H1 (cell line): ENCODE results near the gene NDUFS7. TPM values are rescaled to one million over a fixed set of nuclear protein-coding genes. Genes with fewer than 3 reads are reported as not detected.

ENCODE experiments used
- CTCF ChIA-PET: fragments of 300-600 bp; sonication (Branson Sonifier 250); formaldehyde crosslinking; loops from one replicate; lab custom pipeline; 2021; ENCODE audit not compliant: partially characterized antibody; lab: Charles Lee
- POLR2A ChIA-PET: fragments of 300-600 bp; sonication (Branson Sonifier 250); formaldehyde crosslinking; loops from one replicate; lab custom pipeline; 2021; ENCODE audit warnings: inconsistent platforms; ENCODE audit not compliant: partially characterized antibody; lab: Charles Lee
- DNase-seq, 2 experiments: peaks; one replicate each; pipeline versions ENCODE4 v3.0.0 to v3.0.0-alpha.2; 2010 to 2022; ENCODE audit warnings: low spot score in 2 of 2, low read depth in 1 of 2, mixed read lengths in 1 of 2
- FAIRE-seq: peaks from 2 replicates; lab custom pipeline; 2011; peaks lifted over from hg19 to GRCh38; lab: Jason Lieb, UNC
- H2AFZ ChIP-seq: 2 replicates; pipeline ENCODE4 v1.8.1; 2012; ENCODE audit warnings: low read length, inconsistent platforms
- H2AK5ac ChIP-seq: 2 replicates; pipeline ENCODE4 v1.6.1; 2013; ENCODE audit warnings: low read depth, low read length
- H2BK120ac ChIP-seq: replicated peaks from 2 replicates; pipeline ENCODE3; 2013; ENCODE audit warnings: low read depth, low read length, inconsistent platforms
- H2BK12ac ChIP-seq: 2 replicates; pipeline ENCODE4 v1.6.1; 2013; ENCODE audit warnings: low read depth, low read length
- H2BK15ac ChIP-seq: 2 replicates; pipeline ENCODE4 v1.6.1; 2013; ENCODE audit warnings: low read length
- H2BK20ac ChIP-seq: 2 replicates; pipeline ENCODE4 v1.6.1; 2013; ENCODE audit warnings: low read length
- H2BK5ac ChIP-seq: 2 replicates; pipeline ENCODE4 v1.6.1; 2013; ENCODE audit warnings: low read depth, low read length
- H3K14ac ChIP-seq: 2 replicates; pipeline ENCODE4 v1.6.1; 2013; ENCODE audit warnings: inconsistent platforms; ENCODE audit not compliant: insufficient read length
- H3K18ac ChIP-seq: 2 replicates; pipeline ENCODE4 v1.6.1; 2013; ENCODE audit warnings: low read length; ENCODE audit errors: extremely low read depth
- H3K23ac ChIP-seq: 2 replicates; pipeline ENCODE4 v1.6.1; 2013; ENCODE audit warnings: inconsistent platforms; ENCODE audit not compliant: insufficient read length
- H3K23me2 ChIP-seq: 2 replicates; pipeline ENCODE4 v1.6.1; 2013; ENCODE audit warnings: low read depth, low read length
- H3K27ac ChIP-seq: 2 replicates; pipeline ENCODE4 v1.6.1; 2011; ENCODE audit warnings: low read depth, low read length, inconsistent platforms
- H3K27me3 ChIP-seq, 4 experiments: replicated peaks in 1 of 4; 1 replicate in 1 of 4; 2 replicates in 3 of 4; pipeline versions ENCODE4 v1.6.1 to v1.8.1; 2011 to 2013; ENCODE audit warnings: low read length in 3 of 4, mild to moderate bottlenecking in 3 of 4, inconsistent platforms in 2 of 4, mixed read lengths in 2 of 4, moderate library complexity in 1 of 4; ENCODE audit not compliant: control insufficient read depth in 3 of 4, insufficient read depth in 3 of 4; ENCODE audit errors: extremely low read depth in 1 of 4
- H3K36me3 ChIP-seq, 4 experiments: 2 replicates each; pipeline versions ENCODE4 v1.6.1 to v1.8.1; 2011 to 2013; ENCODE audit warnings: mild to moderate bottlenecking in 4 of 4, low read length in 3 of 4, moderate library complexity in 2 of 4, control low read depth in 1 of 4, inconsistent platforms in 1 of 4; ENCODE audit not compliant: insufficient read depth in 4 of 4, control insufficient read depth in 2 of 4
- H3K4ac ChIP-seq: replicated peaks from 2 replicates; pipeline ENCODE3; 2013; ENCODE audit warnings: low read length, low read depth, mixed read lengths, inconsistent platforms; ENCODE audit not compliant: insufficient read length
- H3K4me1 ChIP-seq, 4 experiments: replicated peaks in 1 of 4; 1 replicate in 1 of 4; 2 replicates in 3 of 4; pipeline versions ENCODE4 v1.6.1 to v1.8.1; 2011 to 2013; ENCODE audit warnings: low read length in 3 of 4, inconsistent platforms in 2 of 4, mixed read lengths in 1 of 4; ENCODE audit not compliant: insufficient read depth in 4 of 4, control insufficient read depth in 3 of 4
- H3K4me2 ChIP-seq, 2 experiments: 2 replicates each; pipeline versions ENCODE4 v1.6.1 to v1.8.1; 2011 to 2013; ENCODE audit warnings: low read depth in 2 of 2, low read length in 2 of 2, control low read depth in 1 of 2, inconsistent platforms in 1 of 2, mild to moderate bottlenecking in 1 of 2; ENCODE audit not compliant: insufficient read depth in 1 of 2
- H3K4me3 ChIP-seq, 4 experiments: fragments of 200-600, 300-600 bp in 1 of 4; sonication (generic), shearing (Covaris generic), sonication (Bioruptor Twin) in 1 of 4; 2 replicates each; pipeline versions ENCODE4 v1.5.1 to v1.8.1; 2011 to 2016; ENCODE audit warnings: low read length in 4 of 4, low read depth in 3 of 4, control low read depth in 2 of 4, inconsistent platforms in 2 of 4, mild to moderate bottlenecking in 2 of 4, mixed read lengths in 1 of 4, moderate library complexity in 1 of 4; ENCODE audit not compliant: insufficient read depth in 2 of 4; ENCODE audit errors: extremely low read depth in 1 of 4
- H3K56ac ChIP-seq: replicated peaks from 2 replicates; pipeline ENCODE3; 2013; ENCODE audit warnings: low read depth, mild to moderate bottlenecking, mixed read lengths, low read length, inconsistent platforms; ENCODE audit not compliant: insufficient read length
- H3K79me1 ChIP-seq: 2 replicates; pipeline ENCODE4 v1.6.1; 2013; ENCODE audit warnings: low read depth, low read length, control low read depth
- H3K79me2 ChIP-seq, 2 experiments: 2 replicates each; pipeline versions ENCODE4 v1.6.1 to v1.8.1; 2012 to 2013; ENCODE audit warnings: low read length in 2 of 2, mild to moderate bottlenecking in 2 of 2, inconsistent platforms in 1 of 2; ENCODE audit not compliant: insufficient read depth in 2 of 2, control insufficient read depth in 1 of 2
- H3K9ac ChIP-seq, 4 experiments: replicated peaks in 1 of 4; 1 replicate in 1 of 4; 2 replicates in 3 of 4; pipeline versions ENCODE4 v1.6.1 to v1.8.1; 2011 to 2013; ENCODE audit warnings: low read depth in 3 of 4, low read length in 3 of 4, control low read depth in 2 of 4, mild to moderate bottlenecking in 2 of 4, moderate library complexity in 2 of 4, inconsistent platforms in 1 of 4; ENCODE audit errors: extremely low read depth in 1 of 4
- H3K9me3 ChIP-seq, 2 experiments: 2 replicates each; pipeline versions ENCODE4 v1.6.1 to v1.8.1; 2012 to 2013; ENCODE audit warnings: mild to moderate bottlenecking in 2 of 2, moderate library complexity in 2 of 2, control low read depth in 1 of 2, inconsistent platforms in 1 of 2, low read depth in 1 of 2, low read length in 1 of 2, mixed read lengths in 1 of 2; ENCODE audit not compliant: insufficient read depth in 2 of 2
- H4K20me1 ChIP-seq, 2 experiments: replicated peaks in 1 of 2; 2 replicates each; pipeline versions ENCODE3 to v1.8.1; 2011 to 2013; ENCODE audit warnings: inconsistent platforms in 2 of 2, low read length in 2 of 2, mild to moderate bottlenecking in 1 of 2; ENCODE audit not compliant: insufficient read depth in 2 of 2, control insufficient read depth in 1 of 2
- H4K5ac ChIP-seq: 2 replicates; pipeline ENCODE4 v1.6.1; 2013; ENCODE audit warnings: low read length, low read depth, mixed read lengths, inconsistent platforms; ENCODE audit not compliant: insufficient read length
- H4K8ac ChIP-seq: 2 replicates; pipeline ENCODE4 v1.8.0; 2013; ENCODE audit warnings: mild to moderate bottlenecking, moderate library complexity, low read length, inconsistent platforms; ENCODE audit not compliant: insufficient read depth; ENCODE audit errors: extremely low read depth
- H4K91ac ChIP-seq: replicated peaks from 2 replicates; pipeline ENCODE3; 2013; ENCODE audit warnings: low read length, mixed read lengths, inconsistent platforms; ENCODE audit not compliant: insufficient read length
- HDAC2 ChIP-seq, 2 experiments: fragments of 300-600 bp in 1 of 2; sonication (generic) in 1 of 2; IDR thresholded peaks; 2 replicates each; pipeline ENCODE4 v1.6.1; 2011 to 2012; ENCODE audit warnings: low read depth in 2 of 2, low read length in 2 of 2, mild to moderate bottlenecking in 2 of 2, moderate library complexity in 2 of 2, borderline replicate concordance in 1 of 2, inconsistent platforms in 1 of 2
- KDM1A ChIP-seq: fragments of 200-600, 300-600 bp; sonication (generic); IDR thresholded peaks from 2 replicates; pipeline ENCODE4 v1.7.1; 2016; ENCODE audit warnings: mild to moderate bottlenecking, low read length, borderline replicate concordance
- RFX5 ChIP-seq: IDR thresholded peaks from 2 replicates; pipeline ENCODE4 v1.6.1; 2011; ENCODE audit warnings: low read depth, low read length, improper control_type of control experiment, borderline replicate concordance
- WGBS, 2 experiments: shearing (Covaris generic) in 1 of 2; methylation state at CpG; one replicate each; pipeline versions ENCODE4 v1.1.6 to v1.1.7; 2013 to 2015; ENCODE audit warnings: low lambda C conversion rate in 2 of 2, mixed read lengths in 2 of 2, inconsistent platforms in 1 of 2, low coverage in 1 of 2, missing lambda C conversion rate in 1 of 2; ENCODE audit not compliant: insufficient replicate concordance in 2 of 2, insufficient coverage in 1 of 2, insufficient read length in 1 of 2; ENCODE audit errors: extremely low coverage in 1 of 2, missing lambda C conversion rate in 1 of 2; 5-methylcytosine and 5-hydroxymethylcytosine counted together
- polyA plus RNA-seq, 7 experiments: library from polyadenylated mRNA; depleted of rRNA in 3 of 7; stranded (reverse) in 5 of 7; unstranded in 2 of 7; fragments of >200 nt in 5 of 7; fragments of 200-250 nt in 2 of 7; gene quantifications; 1 replicate in 5 of 7; 2 replicates in 1 of 7; 4 replicates in 1 of 7; pipeline versions ENCODE4 v1.2.1 to v1.2.3, GENCODE V29; 2011 to 2013; ENCODE audit warnings: missing spikeins in 2 of 7, mixed read lengths in 2 of 7
- total RNA-seq: library from RNA; stranded (reverse); fragmentation: NEBNext Ultra II Directional; extraction: Animal tissue kit (Norgen Biotek cat#: 25700); gene quantifications from 2 replicates; pipeline ENCODE4 v1.2.1, GENCODE V29; 2021

The NDUFS7 gene
- total and polyA plus RNA-seq, 2 of the 8 experiments (the other 6 are each of a cell fraction or from before 2014, with no cell fraction given): 78.1 to 309 TPM

DNA sequence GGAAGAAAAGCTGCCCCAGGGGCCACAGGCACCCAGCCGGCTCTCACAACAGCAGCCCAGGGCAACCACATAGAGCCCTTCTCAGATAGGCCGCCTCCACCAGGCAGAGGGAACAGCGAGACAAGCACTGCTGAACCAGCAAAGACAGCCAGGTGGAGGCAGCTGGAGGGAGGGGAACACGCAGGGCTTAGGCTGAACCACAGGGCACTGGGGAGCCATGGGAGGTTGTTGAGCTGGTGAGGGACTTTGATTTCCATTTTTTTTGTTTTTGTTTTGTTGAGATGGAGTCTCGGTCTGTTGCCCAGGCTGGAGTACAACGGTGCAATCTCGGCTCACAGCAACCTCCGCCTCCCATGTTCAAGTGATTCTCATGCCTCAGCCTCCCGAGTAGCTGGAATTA, 14.1 kb downstream of the NDUFS7 start:
- Histone ChIP-seq H3K79me2 (no peaks in the 10 kb centered on the region), H3K27me3 (peaks cover 0 to 2% (median 0%) of the 10 kb centered on the region in 4 experiments; a peak in 2 of 7 replicates), H3K4me1 (peaks cover 0 to 10% (median 5%) of the 10 kb centered on the region in 4 experiments; a peak in 5 of 7 replicates), H3K14ac (no peak overlapping the region), H3K23ac (no peak overlapping the region), H3K4me3 (no peak overlapping the region), H2AK5ac (no peak overlapping the region), H3K36me3 (peaks cover 0 to 4% (median 2%) of the 10 kb centered on the region in 4 experiments; a peak in 1 of 8 replicates), H2BK15ac (no peak overlapping the region), H3K9ac (no peak overlapping the region), H2BK12ac (no peak overlapping the region), H2BK120ac (no peak overlapping the region), H4K8ac (peak overlapping the region; percentile 14; the same call in 1 of the 2 replicates), H3K27ac (no peak overlapping the region), H3K4me2 (no peak overlapping the region), H4K5ac (no peak overlapping the region), H3K18ac (no peak overlapping the region), H2BK5ac (no peak overlapping the region), H2AFZ (no peak overlapping the region), H3K79me1 (no peaks in the 10 kb centered on the region; the same call in 1 of the 2 replicates), H3K23me2 (peaks cover 3% of the 10 kb centered on the region; the same call in 1 of the 2 replicates), H4K91ac (no peak overlapping the region), H2BK20ac (no peak overlapping the region), H3K4ac (no peak overlapping the region), H3K56ac (no peak overlapping the region), H3K9me3 (no peaks in the 10 kb centered on the region), H4K20me1 (peaks cover 4 to 6% of the 10 kb centered on the region in 2 experiments)
- CTCF ChIA-PET: interaction anchor here (0.6 to 1.5 kb wide), 5 partner anchors 12 to 474 kb away, joined by 3 read pairs; no protein-coding TSS in a partner anchor
- FAIRE-seq (no peak), DNase-seq (no peak)
- POLR2A ChIA-PET: interaction anchor here (1.0 to 1.6 kb wide), 8 partner anchors 9 to 129 kb away, joined by 3 to 15 read pairs (median 3); partner anchors contain the start of gene CIRBP
- TF ChIP-seq RFX5 (no peak), KDM1A (peak; percentile 94), HDAC2 (IDR thresholded peaks at IDR 0.05; ENCODE audit: borderline replicate concordance in 1 of 2, low read depth in 2 of 2, low read length in 2 of 2) (peak in 1 of 2 experiments; percentile 77; a peak in 1 of 4 replicates)
- 92% methylated on average over 9 of the region's 9 CpGs; no CpG with 5 or more reads in 1 of the 2 experiments for WGBS, 2 experiments
